Brain microvascular endothelial cell (primary cell): Measurements from ENCODE around the gene MMUT.
"Not testable (repeated sequence)": the region's sequence is repeated elsewhere in the genome, so short reads cannot be mapped to it uniquely, and the experiment has no call there.

Experiments
- DNase-seq: peaks from one replicate; pipeline ENCODE4 v3.0.0-alpha.2; 2020
- H3K27ac ChIP-seq: fragments of 250-450 bp; sonication (Bioruptor Pico); 2 replicates; pipeline ENCODE4 v1.5.1; 2020; ENCODE audit warnings: mild to moderate bottlenecking, moderate library complexity
- H3K27me3 ChIP-seq: fragments of 250-450 bp; sonication (Bioruptor Pico); replicated peaks from 2 replicates; pipeline ENCODE4 v1.5.1; 2020; ENCODE audit warnings: mild to moderate bottlenecking
- H3K36me3 ChIP-seq: fragments of 250-450 bp; sonication (Bioruptor Pico); replicated peaks from 2 replicates; pipeline ENCODE4 v1.5.1; 2020; ENCODE audit warnings: mild to moderate bottlenecking
- H3K4me3 ChIP-seq: 2 replicates; pipeline ENCODE4 v1.5.1; 2011; ENCODE audit warnings: low read depth, mild to moderate bottlenecking, control low read depth, low read length, moderate library complexity
- in situ Hi-C: cut with HindIII; loops from 2 replicates; pipeline ENCODE4 v1.10.0; 2017; ENCODE audit warnings: low sequenced_read_pairs, low pct_ligation_motif_present
- TF ChIP-seq, protein P1 (sequence below): IDR thresholded peaks from 2 replicates; pipeline ENCODE4 v1.5.1; 2011; ENCODE audit warnings: low read depth, mild to moderate bottlenecking, moderate library complexity, low read length, control low read depth, inconsistent platforms; ENCODE audit errors: missing control alignments

MMUT gene

DNA sequence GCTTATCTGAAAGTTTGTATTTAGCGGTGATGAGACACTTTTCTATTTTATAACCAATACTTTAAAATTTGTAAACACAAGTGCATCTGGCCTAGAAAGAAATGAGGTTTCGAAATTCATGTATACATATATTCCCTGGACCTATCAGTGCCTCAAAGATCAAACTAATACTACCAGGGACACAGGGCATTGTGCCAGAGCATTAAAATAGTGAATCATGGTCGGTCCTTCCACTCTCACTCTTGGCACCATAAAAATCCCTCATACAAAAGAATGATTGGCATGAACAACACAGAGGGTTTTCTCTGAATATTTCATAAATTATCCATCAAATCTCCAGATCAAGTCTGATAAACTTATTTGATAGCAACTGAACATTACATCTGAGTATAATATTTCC, 62.0 kb downstream of the MMUT start:
- TF ChIP-seq, protein P1, sequence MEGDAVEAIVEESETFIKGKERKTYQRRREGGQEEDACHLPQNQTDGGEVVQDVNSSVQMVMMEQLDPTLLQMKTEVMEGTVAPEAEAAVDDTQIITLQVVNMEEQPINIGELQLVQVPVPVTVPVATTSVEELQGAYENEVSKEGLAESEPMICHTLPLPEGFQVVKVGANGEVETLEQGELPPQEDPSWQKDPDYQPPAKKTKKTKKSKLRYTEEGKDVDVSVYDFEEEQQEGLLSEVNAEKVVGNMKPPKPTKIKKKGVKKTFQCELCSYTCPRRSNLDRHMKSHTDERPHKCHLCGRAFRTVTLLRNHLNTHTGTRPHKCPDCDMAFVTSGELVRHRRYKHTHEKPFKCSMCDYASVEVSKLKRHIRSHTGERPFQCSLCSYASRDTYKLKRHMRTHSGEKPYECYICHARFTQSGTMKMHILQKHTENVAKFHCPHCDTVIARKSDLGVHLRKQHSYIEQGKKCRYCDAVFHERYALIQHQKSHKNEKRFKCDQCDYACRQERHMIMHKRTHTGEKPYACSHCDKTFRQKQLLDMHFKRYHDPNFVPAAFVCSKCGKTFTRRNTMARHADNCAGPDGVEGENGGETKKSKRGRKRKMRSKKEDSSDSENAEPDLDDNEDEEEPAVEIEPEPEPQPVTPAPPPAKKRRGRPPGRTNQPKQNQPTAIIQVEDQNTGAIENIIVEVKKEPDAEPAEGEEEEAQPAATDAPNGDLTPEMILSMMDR, result no peak
- in situ Hi-C loops, result no loop called here

DNA sequence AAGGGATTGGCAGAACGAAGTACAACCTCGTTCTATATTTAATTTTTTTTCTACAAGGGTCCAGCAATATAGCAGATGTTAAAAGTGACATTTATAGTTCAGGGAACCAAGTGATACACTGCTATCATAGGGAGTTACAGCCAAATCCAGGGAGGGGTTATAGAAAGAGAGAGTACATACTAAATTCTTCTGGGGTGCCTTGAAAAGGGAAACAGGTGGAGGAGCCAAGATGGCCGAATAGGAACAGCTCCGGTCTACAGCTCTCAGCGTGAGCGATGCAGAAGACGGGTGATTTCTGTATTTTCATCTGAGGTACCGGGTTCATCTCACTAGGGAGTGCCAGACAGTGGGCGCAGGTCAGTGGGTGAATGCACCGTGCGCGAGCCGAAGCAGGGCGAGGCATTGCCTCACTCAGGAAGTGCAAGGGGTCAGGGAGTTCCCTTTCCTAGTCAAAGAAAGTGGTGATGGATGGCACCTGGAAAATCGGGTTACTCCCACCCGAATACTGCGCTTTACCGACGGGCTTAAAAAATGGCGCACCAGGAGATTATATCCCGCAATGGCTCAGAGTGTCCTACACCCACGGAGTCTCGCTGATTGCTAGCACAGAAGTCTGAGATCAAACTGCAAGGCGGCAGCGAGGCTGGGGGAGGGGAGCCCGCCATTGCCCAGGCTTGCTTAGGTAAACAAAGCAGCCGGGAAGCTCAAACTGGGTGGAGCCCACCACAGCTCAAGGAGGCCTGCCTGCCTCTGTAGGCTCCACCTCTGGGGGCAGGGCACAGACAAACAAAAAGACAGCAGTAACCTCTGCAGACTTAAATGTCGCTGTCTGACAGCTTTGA, 76.2 kb downstream of the MMUT start:
- H3K27ac ChIP-seq, H3K36me3 ChIP-seq, H3K4me3 ChIP-seq, DNase-seq, in situ Hi-C loops, H3K27me3 ChIP-seq: not testable (repeated sequence)

More for the DNA sequence above, 62.0 kb downstream of the MMUT start:
- Histone ChIP-seq H3K36me3 (no peaks in the 10 kb centered on the region), H3K4me3 (no peak overlapping the region), H3K27me3 (no peaks in the 10 kb centered on the region), H3K27ac (no peak overlapping the region)
- no peak for DNase-seq

DNA sequence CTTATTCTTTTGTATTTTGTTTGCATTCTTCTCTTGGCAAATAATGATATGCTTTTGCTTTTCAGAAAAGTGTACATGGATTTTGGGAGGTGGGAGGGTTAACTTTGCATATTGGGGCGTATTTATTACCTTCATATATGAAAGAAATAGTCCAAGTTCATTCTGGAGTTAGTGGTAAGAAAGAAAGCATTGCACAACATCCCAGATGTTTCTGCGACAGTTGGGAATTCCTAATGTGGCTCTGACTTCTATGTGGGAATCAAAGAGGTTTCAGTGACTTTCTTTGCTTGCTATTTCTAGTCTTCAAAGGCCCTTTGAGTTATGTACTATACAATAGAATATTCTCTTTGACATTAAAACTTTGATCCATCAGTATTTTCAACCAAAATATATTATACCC, 78.1 kb downstream of the MMUT start:
- no peak overlapping the region for H3K27ac ChIP-seq
- in situ Hi-C loops, result no loop called here
- no peak for DNase-seq
- H3K36me3 ChIP-seq, result no peaks in the 10 kb centered on the region
- no peak overlapping the region for H3K4me3 ChIP-seq
- TF ChIP-seq, protein P1, result no peak
- H3K27me3 ChIP-seq, result no peaks in the 10 kb centered on the region
